Spleen (tissue), 11 donors: Measurements from ENCODE around the gene TRIO. TPM values are rescaled to one million over a fixed set of nuclear protein-coding genes. Genes with fewer than 3 reads are reported as not detected.

Source experiments
- DNase-seq: peaks from one replicate; pipeline ENCODE4 v3.0.0-alpha.2; 2020
- H3K27ac ChIP-seq, 8 donors: fragments of 200-600 bp; sonication (generic) in 7 of 8; 1 replicate in 4 of 8; 2 replicates in 4 of 8; pipeline versions ENCODE4 v1.5.0 to v1.8.0; 2016 to 2021; ENCODE audit warnings: inconsistent platforms in 4 of 8, mild to moderate bottlenecking in 4 of 8, moderate library complexity in 1 of 8
- H3K27me3 ChIP-seq, 7 donors: fragments of 200-600 bp; sonication (generic) in 6 of 7; replicated peaks in 1 of 7; 1 replicate in 4 of 7; 2 replicates in 3 of 7; pipeline versions ENCODE4 v1.5.0 to v1.8.0; 2016 to 2021; ENCODE audit warnings: inconsistent platforms in 3 of 7, mild to moderate bottlenecking in 1 of 7
- H3K36me3 ChIP-seq, 6 donors: fragments of 200-600 bp; sonication (generic) in 5 of 6; 1 replicate in 4 of 6; 2 replicates in 2 of 6; pipeline versions ENCODE4 v1.5.0 to v1.8.0; 2016 to 2021; ENCODE audit warnings: inconsistent platforms in 2 of 6
- H3K4me1 ChIP-seq, 6 donors: fragments of 200-600 bp; sonication (generic) in 5 of 6; 1 replicate in 3 of 6; 2 replicates in 3 of 6; pipeline versions ENCODE4 v1.5.0 to v1.8.0; 2016 to 2021; ENCODE audit warnings: inconsistent platforms in 3 of 6
- H3K4me3 ChIP-seq, 8 donors: fragments of 200-600 bp; sonication (generic) in 7 of 8; 1 replicate in 4 of 8; 2 replicates in 4 of 8; pipeline versions ENCODE4 v1.5.0 to v1.8.0; 2016 to 2021; ENCODE audit warnings: inconsistent platforms in 4 of 8, mild to moderate bottlenecking in 4 of 8, moderate library complexity in 2 of 8
- H3K9me3 ChIP-seq, 8 donors: fragments of 200-600 bp; sonication (generic) in 7 of 8; 1 replicate in 4 of 8; 2 replicates in 4 of 8; pipeline versions ENCODE4 v1.5.0 to v1.8.0; 2016 to 2021; ENCODE audit warnings: inconsistent platforms in 4 of 8
- POLR2A ChIP-seq, 3 donors: fragments of 450-650 bp; IDR thresholded peaks; one replicate each; pipeline ENCODE4 v1.5.1; 2017; ENCODE audit warnings: antibody characterized with exemption in 3 of 3, mild to moderate bottlenecking in 1 of 3
- POLR2AphosphoS5 ChIP-seq, 3 donors: sonication (generic); formaldehyde crosslinking; IDR thresholded peaks; one replicate each; pipeline ENCODE4 v1.5.1; 2017; ENCODE audit warnings: antibody characterized with exemption in 3 of 3
- WGBS, 5 donors: extraction: QIAGEN DNeasy Blood & Tissue Kit in 3 of 5; methylation state at CpG; one replicate each; pipeline versions ENCODE4 v1.1.5 to v1.1.7; 2013 to 2018; 5-methylcytosine and 5-hydroxymethylcytosine counted together
- intact Hi-C: fragments of 100-400 bp; cut with DNase I; formaldehyde crosslinking; loops from one replicate; pipeline ENCODE4 v1.15.0; 2023; ENCODE audit warnings: low total_unique reads
- polyA plus RNA-seq, 3 donors: library from polyadenylated mRNA; stranded (reverse); fragments of 200-250 nt; gene quantifications; one replicate each; pipeline ENCODE4 v1.2.1, GENCODE V29; 2013
- total RNA-seq, 7 donors: library from RNA; depleted of rRNA in 3 of 7; stranded (reverse); fragments of >200 nt in 3 of 7; fragmentation: NEBNext Ultra II Directional in 4 of 7; extraction: Animal tissue kit (Norgen Biotek cat#: 25700) in 4 of 7; gene quantifications; one replicate each; pipeline versions ENCODE4 v1.1.0 to v1.2.1, GENCODE V29; 2016 to 2021
- TF ChIP-seq, protein P1 (sequence below), 11 experiments: fragments of 200-600 bp in 7 of 11; fragments of 450-650 bp in 4 of 11; sonication (generic) in 4 of 11; IDR thresholded peaks in 8 of 11; conservative IDR thresholded peaks in 3 of 11; 1 replicate in 7 of 11; 2 replicates in 4 of 11; pipeline versions ENCODE4 v1.4.0 to v1.8.0; 2016 to 2021; ENCODE audit warnings: antibody characterized with exemption in 11 of 11, inconsistent platforms in 4 of 11, mild to moderate bottlenecking in 1 of 11
- donor health status: healthy with polysubstance abuse.
- donor health status: DM: no; HTN: no; CAD: no; lungs with moderate emphysema.
- donor health status: DM: no; HTN: no; CAD: no.
- donor health status: Bipolar disorder and iron deficiency.
- donor health status: healthy.
- donor health status: DM: no; HTN: no; CAD: no.
- donor health status: DM: yes; HTN: yes; CAD: no.

Gene TRIO
- total and polyA plus RNA-seq, 10 donors: 21.5 to 280 (median 190) TPM

- H3K4me1 ChIP-seq: peaks cover 0 to 24% (median 8%) of the 10 kb centered on the region in 6 donors
- peaks cover 0 to 9% (median under 1%) of the 10 kb centered on the region in 8 donors for H3K9me3 ChIP-seq
- no peak for DNase-seq
- TF ChIP-seq, protein P1, sequence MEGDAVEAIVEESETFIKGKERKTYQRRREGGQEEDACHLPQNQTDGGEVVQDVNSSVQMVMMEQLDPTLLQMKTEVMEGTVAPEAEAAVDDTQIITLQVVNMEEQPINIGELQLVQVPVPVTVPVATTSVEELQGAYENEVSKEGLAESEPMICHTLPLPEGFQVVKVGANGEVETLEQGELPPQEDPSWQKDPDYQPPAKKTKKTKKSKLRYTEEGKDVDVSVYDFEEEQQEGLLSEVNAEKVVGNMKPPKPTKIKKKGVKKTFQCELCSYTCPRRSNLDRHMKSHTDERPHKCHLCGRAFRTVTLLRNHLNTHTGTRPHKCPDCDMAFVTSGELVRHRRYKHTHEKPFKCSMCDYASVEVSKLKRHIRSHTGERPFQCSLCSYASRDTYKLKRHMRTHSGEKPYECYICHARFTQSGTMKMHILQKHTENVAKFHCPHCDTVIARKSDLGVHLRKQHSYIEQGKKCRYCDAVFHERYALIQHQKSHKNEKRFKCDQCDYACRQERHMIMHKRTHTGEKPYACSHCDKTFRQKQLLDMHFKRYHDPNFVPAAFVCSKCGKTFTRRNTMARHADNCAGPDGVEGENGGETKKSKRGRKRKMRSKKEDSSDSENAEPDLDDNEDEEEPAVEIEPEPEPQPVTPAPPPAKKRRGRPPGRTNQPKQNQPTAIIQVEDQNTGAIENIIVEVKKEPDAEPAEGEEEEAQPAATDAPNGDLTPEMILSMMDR (IDR thresholded peaks at IDR 0.05 in 8 of 11, conservative IDR thresholded peaks at IDR 0.05 in 3 of 11): peak; percentile 37 to 81 (median 74)
- TF ChIP-seq POLR2AphosphoS5 (IDR thresholded peaks at IDR 0.05) (peak in 1 of 3 donors; percentile 45), POLR2A (IDR thresholded peaks at IDR 0.05) (no peak)
- no peak overlapping the region for H3K27ac ChIP-seq
- no peaks in the 10 kb centered on the region for H3K36me3 ChIP-seq
- 20 to 27% (median 20%) methylated on average over 21 of the region's 21 CpGs for WGBS, 5 donors
- peaks cover 0 to 9% (median 0%) of the 10 kb centered on the region in 7 donors for H3K27me3 ChIP-seq
- intact Hi-C loops: loop anchor here (5.0 to 10.0 kb wide), 2 partner anchors 124 to 159 kb away; no protein-coding TSS in a partner anchor
- peak overlapping the region in 2 of 8 donors; percentile 24 to 50 for H3K4me3 ChIP-seq
These were observed 34.8 kb upstream of the TRIO start for GRCh38 chr5:14108170-14108996.

GRCh38 chr5:14109041-14109747 lies 33.9 kb upstream of the TRIO start:
- peaks cover 0 to 4% (median 0%) of the 10 kb centered on the region in 8 donors for H3K9me3 ChIP-seq
- intact Hi-C loops: loop anchor here (5.0 to 10.0 kb wide), 2 partner anchors 124 to 158 kb away; no protein-coding TSS in a partner anchor
- H3K27me3 ChIP-seq: peaks cover 0 to 9% (median 0%) of the 10 kb centered on the region in 7 donors
- no peaks in the 10 kb centered on the region for H3K36me3 ChIP-seq
- DNase-seq: no peak
- 70 to 88% (median 75%) methylated on average over 8 of the region's 8 CpGs for WGBS, 5 donors
- no peak overlapping the region for H3K27ac ChIP-seq
- H3K4me3 ChIP-seq: no peak overlapping the region
- TF ChIP-seq, protein P1 (IDR thresholded peaks at IDR 0.05 in 8 of 11, conservative IDR thresholded peaks at IDR 0.05 in 3 of 11): no peak
- TF ChIP-seq POLR2AphosphoS5 (IDR thresholded peaks at IDR 0.05) (no peak), POLR2A (IDR thresholded peaks at IDR 0.05) (no peak)
- H3K4me1 ChIP-seq: peaks cover 0 to 24% (median 8%) of the 10 kb centered on the region in 6 donors

GRCh38 chr5:14109771-14110170 lies 33.4 kb upstream of the TRIO start:
- Histone ChIP-seq H3K27ac (no peak overlapping the region), H3K4me1 (peaks cover 0 to 24% (median 8%) of the 10 kb centered on the region in 6 donors), H3K9me3 (peaks cover 0 to 4% (median 0%) of the 10 kb centered on the region in 8 donors), H3K27me3 (peaks cover 0 to 9% (median 0%) of the 10 kb centered on the region in 7 donors), H3K4me3 (no peak overlapping the region), H3K36me3 (no peaks in the 10 kb centered on the region)
- TF ChIP-seq POLR2A (IDR thresholded peaks at IDR 0.05): no peak
- TF ChIP-seq, protein P1 (IDR thresholded peaks at IDR 0.05 in 8 of 11, conservative IDR thresholded peaks at IDR 0.05 in 3 of 11): no peak
- TF ChIP-seq POLR2AphosphoS5 (IDR thresholded peaks at IDR 0.05): no peak
- intact Hi-C loops: loop anchor here (5.0 to 10.0 kb wide), 2 partner anchors 125 to 158 kb away; no protein-coding TSS in a partner anchor
- DNase-seq: no peak
- 68 to 84% (median 77%) methylated on average over 7 of the region's 7 CpGs for WGBS, 5 donors
